T-cell (primary cell): ENCODE measurements around the gene SCO2. TPM values are rescaled to one million over a fixed set of nuclear protein-coding genes. Genes with fewer than 3 reads are reported as not detected.

ENCODE experiments used
- ATAC-seq, 4 experiments: fragments of 200-7000 bp in 3 of 4; fragments of 150-1000 bp in 1 of 4; cut with Tn5 transposase; replicated peaks in 1 of 4; 1 replicate in 3 of 4; 2 replicates in 1 of 4; pipeline ENCODE4 v1.10.0; 2021; ENCODE audit warnings: moderate library complexity in 3 of 4, mild to moderate bottlenecking in 2 of 4, moderate number of reproducible peaks in 1 of 4
- CTCF ChIA-PET, 2 donors: fragments of 300-600 bp; sonication (Branson Sonifier 250); formaldehyde crosslinking; loops; one replicate each; lab custom pipeline; 2022; ENCODE audit warnings: antibody characterized with exemption in 2 of 2; lab: Charles Lee
- POLR2A ChIA-PET, 2 donors: fragments of 300-600 bp; sonication (Branson Sonifier 250); formaldehyde crosslinking; loops; one replicate each; lab custom pipeline; 2022; ENCODE audit warnings: antibody characterized with exemption in 2 of 2; lab: Charles Lee
- DNase-seq, 35 experiments: peaks; one replicate each; pipeline versions ENCODE4 v3.0.0 to v3.0.0-alpha.2; 2013 to 2023
- H3K27ac ChIP-seq: one replicate; pipeline ENCODE4 v1.5.1; 2013; ENCODE audit warnings: low read length
- H3K27me3 ChIP-seq, 2 experiments: replicated peaks in 1 of 2; 1 replicate in 1 of 2; 2 replicates in 1 of 2; pipeline versions ENCODE4 v1.6.1 to v1.7.0; 2013; ENCODE audit warnings: low read length in 1 of 2, mixed read lengths in 1 of 2; ENCODE audit not compliant: control insufficient read depth in 2 of 2, insufficient read depth in 2 of 2; ENCODE audit errors: extremely low read depth in 1 of 2
- H3K36me3 ChIP-seq, 2 donors: 1 replicate in 1 of 2; 2 replicates in 1 of 2; pipeline versions ENCODE4 v1.6.1 to v1.7.0; 2013; ENCODE audit warnings: low read length in 1 of 2; ENCODE audit not compliant: control insufficient read depth in 2 of 2, insufficient read depth in 1 of 2; ENCODE audit errors: extremely low read depth in 1 of 2
- H3K4me1 ChIP-seq, 2 experiments: 1 replicate in 1 of 2; 2 replicates in 1 of 2; pipeline versions ENCODE4 v1.6.1 to v1.7.0; 2013; ENCODE audit warnings: low read length in 2 of 2, mixed read lengths in 1 of 2; ENCODE audit not compliant: insufficient read depth in 2 of 2, control insufficient read depth in 1 of 2; ENCODE audit errors: extremely low read depth in 1 of 2
- H3K4me3 ChIP-seq, 2 donors: 1 replicate in 1 of 2; 2 replicates in 1 of 2; pipeline versions ENCODE4 v1.5.1 to v1.7.0; 2013; ENCODE audit warnings: mild to moderate bottlenecking in 2 of 2, low read length in 1 of 2, moderate library complexity in 1 of 2; ENCODE audit not compliant: control insufficient read depth in 1 of 2; ENCODE audit errors: extremely low read depth in 1 of 2
- H3K9me3 ChIP-seq: 2 replicates; pipeline ENCODE4 v1.7.0; 2013
- H3K27ac Mint-ChIP-seq, 2 donors: one replicate each; pipeline ENCODE4 v1.8.0; 2020 to 2021; ENCODE audit warnings: mild to moderate bottlenecking in 2 of 2, mixed read lengths in 2 of 2
- H3K27me3 Mint-ChIP-seq, 2 donors: one replicate each; pipeline ENCODE4 v1.8.0; 2021 to 2022; ENCODE audit warnings: mixed read lengths in 2 of 2
- H3K36me3 Mint-ChIP-seq: one replicate; pipeline ENCODE4 v1.8.0; 2021; ENCODE audit warnings: mixed read lengths
- H3K4me1 Mint-ChIP-seq, 3 donors: one replicate each; pipeline ENCODE4 v1.8.0; 2020 to 2022; ENCODE audit warnings: mixed read lengths in 3 of 3, mild to moderate bottlenecking in 1 of 3
- H3K4me3 Mint-ChIP-seq, 3 donors: one replicate each; pipeline ENCODE4 v1.8.0; 2020 to 2022; ENCODE audit warnings: mild to moderate bottlenecking in 3 of 3, mixed read lengths in 3 of 3, moderate library complexity in 3 of 3
- H3K9me3 Mint-ChIP-seq, 3 donors: one replicate each; pipeline ENCODE4 v1.8.0; 2020 to 2022; ENCODE audit warnings: mixed read lengths in 3 of 3
- WGBS: methylation state at CpG from one replicate; pipeline ENCODE4 v1.1.5; 2013; ENCODE audit warnings: missing lambda C conversion rate; ENCODE audit not compliant: insufficient coverage; 5-methylcytosine and 5-hydroxymethylcytosine counted together
- total RNA-seq, 35 experiments: library from RNA in 6 of 35; stranded (reverse) in 6 of 35; fragments of 120-200 nt in 1 of 35; gene quantifications; one replicate each; pipeline versions ENCODE4 v1.2.1 to v1.2.4 and lab custom pipeline; 2013 to 2026

The SCO2 gene
- total RNA-seq, 5 donors from 2014 or later (not counting 1 experiment from before 2014, with no cell fraction given) = 3.3 to 5.6 (median 4.0) TPM

- CTCF ChIA-PET = no interaction called here
- Histone ChIP-seq H3K9me3 (no peaks in the 10 kb centered on the region), H3K4me1 (peaks cover 12 to 57% of the 10 kb centered on the region in 2 experiments), H3K36me3 (no peaks in the 10 kb centered on the region), H3K4me3 (peak overlapping the region; percentile 8 to 91), H3K27me3 (peaks cover 0 to 4% of the 10 kb centered on the region in 2 experiments), H3K27ac (peak overlapping the region; percentile 97)
- peak in 1 of 35 experiments; percentile 19 for DNase-seq
- ATAC-seq = no peak
- peak overlapping the region; percentile 84 to 89 (median 86) for H3K4me3 Mint-ChIP-seq
- H3K27me3 Mint-ChIP-seq = no peaks in the 10 kb centered on the region
- no peaks in the 10 kb centered on the region for H3K36me3 Mint-ChIP-seq
- H3K4me1 Mint-ChIP-seq = peaks cover 38 to 50% (median 48%) of the 10 kb centered on the region in 3 donors
- H3K9me3 Mint-ChIP-seq = no peaks in the 10 kb centered on the region
- under 1% methylated on average over 19 of the region's 21 CpGs for WGBS
- POLR2A ChIA-PET = no interaction called here
- peak overlapping the region; percentile 76 to 88 for H3K27ac Mint-ChIP-seq
Measured at GRCh38 chr22:50530580-50530876, 5.1 kb upstream of the SCO2 start.

GRCh38 chr22:50529897-50530579, 4.6 kb upstream of the SCO2 start, which contains the start of gene TYMP:
Gene TYMP, minus strand, starts transcription at chr22:50530012. Its CDS starts 303 bp downstream, at chr22:50529709.
- peaks cover 12 to 59% of the 10 kb centered on the region in 2 experiments for H3K4me1 ChIP-seq
- ATAC-seq (peak in 3 of 4 experiments; percentile 6 to 8 (median 6)), DNase-seq (peak in 15 of 35 experiments; percentile 30 to 74 (median 48))
- Mint-ChIP-seq H3K27me3 (no peaks in the 10 kb centered on the region), H3K36me3 (no peaks in the 10 kb centered on the region), H3K27ac (peak within 1 kb of the TSS; percentile 95), H3K4me1 (peaks cover 38 to 50% (median 48%) of the 10 kb centered on the region in 3 donors), H3K4me3 (peak within 1 kb of the TSS; percentile 84 to 89 (median 87)), H3K9me3 (no peaks in the 10 kb centered on the region)
- WGBS = under 1% methylated on average over 90 of the region's 92 CpGs
- H3K4me3 ChIP-seq = peak within 1 kb of the TSS; percentile 47 to 91
- POLR2A ChIA-PET = interaction anchor here in 1 of 2 donors (0.6 kb wide), 1 partner anchor 9 kb away, joined by 4 read pairs; no protein-coding TSS in a partner anchor
- no peaks in the 10 kb centered on the region for H3K36me3 ChIP-seq
- no peaks in the 10 kb centered on the region for H3K9me3 ChIP-seq
- H3K27ac ChIP-seq = peak within 1 kb of the TSS; percentile 97
- CTCF ChIA-PET = no interaction called here
- peaks cover 0 to 4% of the 10 kb centered on the region in 2 experiments for H3K27me3 ChIP-seq

GRCh38 chr22:50529416-50529896, 4.1 kb upstream of the SCO2 start:
- Histone ChIP-seq H3K4me3 (peak overlapping the region; percentile 47), H3K27me3 (peaks cover 0 to 4% of the 10 kb centered on the region in 2 experiments), H3K27ac (peak overlapping the region; percentile 78), H3K36me3 (no peaks in the 10 kb centered on the region), H3K4me1 (peaks cover 15 to 64% of the 10 kb centered on the region in 2 experiments), H3K9me3 (no peaks in the 10 kb centered on the region)
- H3K9me3 Mint-ChIP-seq = no peaks in the 10 kb centered on the region
- peaks cover 40 to 53% (median 50%) of the 10 kb centered on the region in 3 donors for H3K4me1 Mint-ChIP-seq
- DNase-seq (no peak), ATAC-seq (no peak)
- WGBS = 26% methylated on average over 50 of the region's 50 CpGs
- H3K4me3 Mint-ChIP-seq = peak overlapping the region; percentile 41 to 87 (median 68)
- ChIA-PET CTCF (no interaction called here), POLR2A (no interaction called here)
- peak overlapping the region; percentile 66 for H3K27ac Mint-ChIP-seq
- H3K36me3 Mint-ChIP-seq = peaks cover 2% of the 10 kb centered on the region
- no peaks in the 10 kb centered on the region for H3K27me3 Mint-ChIP-seq

DNA sequence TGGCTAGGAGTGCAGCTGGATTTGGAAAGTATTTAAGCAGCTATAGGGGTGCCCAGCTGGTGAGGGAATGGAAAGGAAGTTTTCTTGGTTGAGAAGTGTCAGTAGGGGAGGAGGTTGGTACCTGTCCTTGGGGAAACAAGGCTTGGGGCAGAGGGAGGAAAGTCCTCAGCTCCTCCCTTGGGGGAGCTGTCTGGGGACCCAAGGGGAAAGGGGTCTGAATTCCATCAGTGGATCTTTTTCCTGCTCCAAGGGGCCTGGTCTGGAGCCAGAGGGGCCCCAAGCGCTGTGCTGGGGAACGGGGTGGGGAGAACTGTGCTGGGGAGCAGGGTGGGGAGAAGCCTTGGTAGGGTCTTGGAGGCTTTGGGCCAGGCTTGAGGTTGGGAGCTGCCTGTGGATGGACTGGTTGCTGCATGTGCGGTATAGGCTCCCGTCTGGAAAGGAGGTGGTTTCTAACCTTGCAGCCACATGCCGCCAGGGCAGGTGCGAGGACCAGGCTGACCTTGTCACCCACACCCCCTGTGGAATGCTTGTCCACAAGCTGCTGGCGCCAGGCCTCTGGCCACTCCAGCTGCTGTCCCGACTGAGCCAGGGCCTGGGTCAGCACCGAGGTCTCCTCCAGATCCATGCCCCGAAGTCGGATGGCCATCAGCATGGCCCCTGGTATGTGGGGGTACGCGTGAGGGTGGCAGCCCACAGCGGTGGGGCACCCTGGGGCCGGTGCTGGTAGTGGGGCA, 3.5 kb upstream of the SCO2 start:
- Histone ChIP-seq H3K27me3 (peaks cover 0 to 4% of the 10 kb centered on the region in 2 experiments), H3K4me3 (peak overlapping the region in 1 of 2 donors; percentile 47), H3K4me1 (peaks cover 15 to 70% of the 10 kb centered on the region in 2 experiments), H3K27ac (peak overlapping the region; percentile 78), H3K9me3 (no peaks in the 10 kb centered on the region), H3K36me3 (peaks cover 0 to 3% of the 10 kb centered on the region in 2 donors)
- ATAC-seq (no peak), DNase-seq (peak in 1 of 35 experiments; percentile 33)
- POLR2A ChIA-PET = no interaction called here
- no peaks in the 10 kb centered on the region for H3K27me3 Mint-ChIP-seq
- 81% methylated on average over 14 of the region's 15 CpGs for WGBS
- peak overlapping the region; percentile 88 to 89 for H3K27ac Mint-ChIP-seq
- peak overlapping the region; percentile 65 to 87 (median 76) for H3K4me3 Mint-ChIP-seq
- peaks cover 3% of the 10 kb centered on the region for H3K36me3 Mint-ChIP-seq
- peaks cover 38 to 49% (median 45%) of the 10 kb centered on the region in 3 donors for H3K4me1 Mint-ChIP-seq
- CTCF ChIA-PET = interaction anchor here in 1 of 2 donors (0.5 kb wide), 1 partner anchor 11 kb away, joined by 6 read pairs; no protein-coding TSS in a partner anchor
- H3K9me3 Mint-ChIP-seq = no peaks in the 10 kb centered on the region

GRCh38 chr22:50527921-50528681, 2.7 kb upstream of the SCO2 start:
- H3K27ac ChIP-seq = peak overlapping the region; percentile 93
- WGBS = 97% methylated on average over 15 of the region's 18 CpGs

More at GRCh38 chr22:50527921-50528681, 2.7 kb upstream of the SCO2 start:
- H3K36me3 ChIP-seq = peaks cover 6 to 11% of the 10 kb centered on the region in 2 donors
- H3K9me3 Mint-ChIP-seq = no peaks in the 10 kb centered on the region
- H3K9me3 ChIP-seq = no peaks in the 10 kb centered on the region
- peaks cover 3% of the 10 kb centered on the region for H3K36me3 Mint-ChIP-seq
- DNase-seq (no peak), ATAC-seq (no peak)
- H3K27me3 Mint-ChIP-seq = no peaks in the 10 kb centered on the region
- H3K27me3 ChIP-seq = peaks cover 0 to 4% of the 10 kb centered on the region in 2 experiments
- no peak overlapping the region for H3K4me3 ChIP-seq
- peaks cover 15 to 72% of the 10 kb centered on the region in 2 experiments for H3K4me1 ChIP-seq
- H3K4me3 Mint-ChIP-seq = peak overlapping the region; percentile 65 to 87 (median 76)
- peak overlapping the region; percentile 88 to 89 for H3K27ac Mint-ChIP-seq
- peaks cover 34 to 42% (median 39%) of the 10 kb centered on the region in 3 donors for H3K4me1 Mint-ChIP-seq
- ChIA-PET CTCF (interaction anchor here in 1 of 2 donors (0.5 kb wide), 1 partner anchor 12 kb away, joined by 6 read pairs; no protein-coding TSS in a partner anchor), POLR2A (no interaction called here)
